ENCODE data around the gene RABGAP1L. TPM values are rescaled to one million over a fixed set of nuclear protein-coding genes. Genes with fewer than 3 reads are reported as not detected.
"Not testable (repeated sequence)": the region's sequence is repeated elsewhere in the genome, so short reads cannot be mapped to it uniquely, and the experiment has no call there.

Gene RABGAP1L
- total and polyA plus RNA-seq, 4 donors = 33.7 to 128 (median 62.1) TPM

DNA sequence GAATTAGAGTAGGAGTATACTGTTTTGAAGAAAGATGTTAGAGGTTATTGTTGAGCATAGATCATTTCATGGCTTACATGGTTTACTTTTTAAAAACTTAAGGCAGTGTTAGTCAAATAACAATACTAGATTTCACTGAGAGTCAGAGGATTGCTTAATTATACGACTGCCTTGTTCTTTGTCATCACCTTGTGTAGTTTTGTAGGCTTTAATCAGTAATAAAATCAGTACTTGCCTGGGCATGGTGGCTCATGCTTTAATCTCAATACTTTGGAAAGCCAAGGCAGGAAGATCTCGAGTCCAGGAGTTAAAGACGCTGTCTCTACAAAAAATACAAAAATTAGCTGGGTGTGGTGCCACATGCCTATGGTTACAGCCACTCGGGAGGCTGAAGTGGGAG, 247.1 kb downstream of the RABGAP1L start:
- H3K4me3 ChIP-seq (ENCODE audit: low read depth, low read length) = no peak overlapping the region
- 93% methylated on average over 2 of the region's 4 CpGs for WGBS (ENCODE audit: insufficient coverage)

DNA sequence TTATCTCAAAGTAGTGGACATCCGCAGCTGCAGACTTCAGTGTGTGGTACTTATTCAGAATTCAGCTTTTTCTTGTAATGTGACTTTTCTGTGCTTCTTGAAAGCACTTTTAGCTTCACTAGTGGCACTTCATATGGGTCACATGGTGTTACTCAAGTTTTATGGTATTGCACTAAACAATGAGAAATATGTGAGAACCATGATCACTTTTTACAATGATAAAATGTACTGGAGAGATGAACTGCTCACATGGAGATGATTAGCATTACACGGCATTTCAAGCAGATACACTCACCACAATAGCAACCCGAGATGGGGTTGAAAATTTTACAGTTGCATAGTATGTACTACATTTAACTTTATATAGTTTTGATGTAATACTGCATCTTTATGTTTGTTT, 248.3 kb downstream of the RABGAP1L start:
- WGBS (ENCODE audit: insufficient coverage) = no CpG with 5 or more reads among the region's 3 CpGs
- Histone ChIP-seq H3K4me1 (ENCODE audit: control insufficient read depth, insufficient read depth, low read length) (no peaks in the 10 kb centered on the region), H3K27me3 (ENCODE audit: control insufficient read depth, insufficient read depth, low read length) (no peaks in the 10 kb centered on the region), H3K27ac (ENCODE audit: low read depth, low read length) (no peak overlapping the region), H3K36me3 (ENCODE audit: control insufficient read depth, insufficient read depth, low read length) (no peaks in the 10 kb centered on the region), H3K4me3 (ENCODE audit: low read depth, low read length) (no peak overlapping the region), H3K9me3 (ENCODE audit: control insufficient read depth, insufficient read depth, low read length) (no peaks in the 10 kb centered on the region)
- no peak for DNase-seq (ENCODE audit: low read depth in 4 of 6, low spot score in 6 of 6)

More for the DNA sequence above, 247.1 kb downstream of the RABGAP1L start:
- H3K36me3 ChIP-seq (ENCODE audit: control insufficient read depth, insufficient read depth, low read length) = no peaks in the 10 kb centered on the region
- H3K4me1 ChIP-seq (ENCODE audit: control insufficient read depth, insufficient read depth, low read length) = no peaks in the 10 kb centered on the region
- H3K9me3 ChIP-seq (ENCODE audit: control insufficient read depth, insufficient read depth, low read length) = no peaks in the 10 kb centered on the region
- no peak overlapping the region for H3K27ac ChIP-seq (ENCODE audit: low read depth, low read length)
- no peak for DNase-seq (ENCODE audit: low read depth in 4 of 6, low spot score in 6 of 6)
- H3K27me3 ChIP-seq (ENCODE audit: control insufficient read depth, insufficient read depth, low read length) = no peaks in the 10 kb centered on the region

DNA sequence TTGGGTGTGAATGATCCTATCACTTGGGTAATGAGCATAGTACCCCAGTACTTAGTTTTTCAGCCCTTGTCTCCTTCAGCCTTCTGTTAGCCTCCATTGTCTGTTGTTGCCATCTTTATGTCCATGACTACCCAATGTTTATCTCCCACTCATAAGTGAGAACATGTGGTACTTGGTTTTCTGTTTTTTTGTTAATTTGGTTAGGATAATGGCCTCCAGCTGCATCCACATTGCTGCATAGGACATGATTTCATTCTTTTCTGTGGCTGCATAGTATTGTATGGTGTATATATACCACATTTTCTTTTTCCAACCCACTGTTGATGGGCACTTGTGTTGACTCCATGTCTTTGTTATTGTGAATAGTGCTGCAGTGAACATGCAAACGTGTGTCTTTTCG, 248.8 kb downstream of the RABGAP1L start:
- H3K36me3 ChIP-seq (ENCODE audit: control insufficient read depth, insufficient read depth, low read length) = no peaks in the 10 kb centered on the region
- H3K27me3 ChIP-seq (ENCODE audit: control insufficient read depth, insufficient read depth, low read length) = no peaks in the 10 kb centered on the region
- WGBS (ENCODE audit: insufficient coverage) = no CpG with 5 or more reads among the region's 2 CpGs
- H3K9me3 ChIP-seq (ENCODE audit: control insufficient read depth, insufficient read depth, low read length) = no peaks in the 10 kb centered on the region
- H3K4me1 ChIP-seq (ENCODE audit: control insufficient read depth, insufficient read depth, low read length) = no peaks in the 10 kb centered on the region
- H3K27ac ChIP-seq (ENCODE audit: low read depth, low read length) = no peak overlapping the region
- no peak for DNase-seq (ENCODE audit: low read depth in 4 of 6, low spot score in 6 of 6)
- H3K4me3 ChIP-seq (ENCODE audit: low read depth, low read length) = no peak overlapping the region

DNA sequence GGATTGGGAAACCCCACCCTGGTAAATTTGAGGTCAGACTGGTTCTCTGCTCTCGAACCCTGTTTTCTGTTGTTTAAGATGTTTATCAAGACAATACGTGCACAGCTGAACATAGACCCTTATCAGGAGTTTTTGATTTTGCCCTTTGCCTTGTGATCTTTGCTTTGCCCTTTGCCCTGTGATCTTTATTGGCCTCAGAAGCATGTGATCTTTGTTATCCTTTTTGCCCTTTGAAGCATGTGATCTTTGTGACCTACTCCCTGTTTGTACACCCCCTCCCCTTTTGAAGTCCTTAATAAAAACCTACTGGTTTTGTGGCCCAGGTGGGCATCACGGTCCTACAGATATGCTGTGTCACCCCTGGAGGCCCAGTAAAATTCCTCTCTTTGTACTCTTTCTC, 250.5 kb downstream of the RABGAP1L start:
- DNase-seq (ENCODE audit: low read depth in 4 of 6, low spot score in 6 of 6); H3K36me3 ChIP-seq (ENCODE audit: control insufficient read depth, insufficient read depth, low read length); H3K4me1 ChIP-seq (ENCODE audit: control insufficient read depth, insufficient read depth, low read length); H3K27ac ChIP-seq (ENCODE audit: low read depth, low read length); H3K9me3 ChIP-seq (ENCODE audit: control insufficient read depth, insufficient read depth, low read length); H3K27me3 ChIP-seq (ENCODE audit: control insufficient read depth, insufficient read depth, low read length); H3K4me3 ChIP-seq (ENCODE audit: low read depth, low read length): not testable (repeated sequence)
- no CpG with 5 or more reads among the region's 3 CpGs for WGBS (ENCODE audit: insufficient coverage)

DNA sequence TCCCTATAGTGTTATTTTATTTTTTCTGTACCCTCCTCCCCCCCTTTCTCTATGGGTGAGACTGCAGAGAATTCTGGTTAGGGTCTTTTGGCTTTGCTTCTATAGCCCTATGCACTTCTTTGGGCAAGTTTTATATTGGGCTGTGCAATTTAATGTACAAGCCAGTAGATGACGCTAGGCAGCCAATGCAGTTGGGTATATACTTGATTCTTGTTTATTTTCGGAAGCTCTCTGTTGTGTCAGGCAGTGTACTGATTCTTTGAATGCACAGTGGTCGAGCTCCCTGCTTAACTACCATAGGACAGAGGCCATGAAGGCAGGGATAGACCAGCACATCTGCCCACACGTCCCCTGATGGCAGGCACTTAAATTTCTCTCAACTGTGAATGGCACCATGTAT, 254.3 kb downstream of the RABGAP1L start:
- Histone ChIP-seq H3K36me3 (ENCODE audit: control insufficient read depth, insufficient read depth, low read length) (no peaks in the 10 kb centered on the region), H3K27ac (ENCODE audit: low read depth, low read length) (no peak overlapping the region), H3K4me3 (ENCODE audit: low read depth, low read length) (no peak overlapping the region), H3K27me3 (ENCODE audit: control insufficient read depth, insufficient read depth, low read length) (no peaks in the 10 kb centered on the region), H3K4me1 (ENCODE audit: control insufficient read depth, insufficient read depth, low read length) (no peaks in the 10 kb centered on the region), H3K9me3 (ENCODE audit: control insufficient read depth, insufficient read depth, low read length) (no peaks in the 10 kb centered on the region)
- DNase-seq (ENCODE audit: low read depth in 4 of 6, low spot score in 6 of 6) = no peak
- WGBS (ENCODE audit: insufficient coverage) = 57% methylated on average over 3 of the region's 4 CpGs

DNA sequence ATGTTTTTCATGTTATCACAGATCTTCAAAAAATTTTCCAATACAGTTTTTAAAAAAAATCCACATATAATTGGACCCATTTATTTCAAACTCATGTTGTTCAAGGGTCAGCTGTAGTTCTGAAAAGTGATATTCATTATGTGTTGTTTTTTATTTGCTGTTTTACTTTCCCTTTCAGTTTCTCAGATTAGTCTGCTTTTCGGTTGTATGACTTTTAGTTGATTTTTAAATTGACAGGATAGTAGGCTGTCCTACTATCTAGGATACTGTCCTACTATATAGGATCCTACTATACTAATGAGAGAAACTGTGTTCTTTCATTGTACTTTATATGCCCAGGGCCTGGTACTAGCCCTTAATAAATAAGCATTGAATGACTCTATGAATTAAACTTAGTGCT, 254.9 kb downstream of the RABGAP1L start:
- Histone ChIP-seq H3K4me1 (ENCODE audit: control insufficient read depth, insufficient read depth, low read length) (no peaks in the 10 kb centered on the region), H3K4me3 (ENCODE audit: low read depth, low read length) (no peak overlapping the region), H3K27ac (ENCODE audit: low read depth, low read length) (no peak overlapping the region), H3K36me3 (ENCODE audit: control insufficient read depth, insufficient read depth, low read length) (no peaks in the 10 kb centered on the region), H3K9me3 (ENCODE audit: control insufficient read depth, insufficient read depth, low read length) (no peaks in the 10 kb centered on the region), H3K27me3 (ENCODE audit: control insufficient read depth, insufficient read depth, low read length) (no peaks in the 10 kb centered on the region)
- WGBS (ENCODE audit: insufficient coverage) = no CpG with 5 or more reads among the region's 1 CpG
- no peak for DNase-seq (ENCODE audit: low read depth in 4 of 6, low spot score in 6 of 6)

DNA sequence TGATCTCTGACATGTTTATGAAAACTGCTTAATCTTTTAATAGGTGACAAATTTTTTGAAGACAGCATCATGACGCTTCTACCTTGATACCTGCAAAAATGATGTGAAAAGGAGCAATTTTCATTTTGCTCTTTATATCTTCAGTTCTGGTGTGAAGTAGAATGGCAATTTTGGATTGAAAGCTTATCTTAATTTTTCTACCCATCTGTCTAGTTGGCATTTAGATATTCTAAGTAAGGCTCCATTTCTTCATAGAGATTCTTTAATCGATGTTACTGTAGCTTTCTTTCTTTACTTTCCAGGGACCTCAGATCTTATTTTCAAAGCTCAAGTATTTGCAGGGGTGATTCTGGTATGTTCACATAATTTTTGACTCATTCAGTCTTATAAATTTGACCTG, 256.2 kb downstream of the RABGAP1L start:
- Histone ChIP-seq H3K27ac (ENCODE audit: low read depth, low read length) (no peak overlapping the region), H3K36me3 (ENCODE audit: control insufficient read depth, insufficient read depth, low read length) (no peaks in the 10 kb centered on the region), H3K4me3 (ENCODE audit: low read depth, low read length) (no peak overlapping the region), H3K4me1 (ENCODE audit: control insufficient read depth, insufficient read depth, low read length) (no peaks in the 10 kb centered on the region), H3K27me3 (ENCODE audit: control insufficient read depth, insufficient read depth, low read length) (no peaks in the 10 kb centered on the region), H3K9me3 (ENCODE audit: control insufficient read depth, insufficient read depth, low read length) (no peaks in the 10 kb centered on the region)
- peak in 1 of 6 donors; percentile 60 for DNase-seq (ENCODE audit: low read depth in 4 of 6, low spot score in 6 of 6)
- no CpG with 5 or more reads among the region's 2 CpGs for WGBS (ENCODE audit: insufficient coverage)

DNA sequence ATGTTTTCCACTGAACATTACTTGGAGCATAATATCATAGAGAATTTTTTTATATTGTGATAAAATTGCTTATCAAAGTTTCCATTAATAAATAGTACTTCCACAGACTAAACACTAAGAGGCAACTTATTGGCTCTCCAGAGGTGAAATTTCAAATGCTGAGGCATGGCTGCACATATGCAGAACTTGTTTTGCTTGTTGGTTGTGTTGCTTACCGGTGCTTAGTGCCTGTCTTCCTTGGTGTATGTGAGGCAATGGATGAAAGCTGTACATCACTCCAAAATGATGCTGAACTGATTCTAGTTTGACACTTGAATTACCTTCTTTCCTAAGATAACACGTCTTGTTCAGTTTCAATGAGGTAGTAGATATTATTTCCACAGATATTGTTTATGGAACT, 258.6 kb downstream of the RABGAP1L start:
- no peak for DNase-seq (ENCODE audit: low read depth in 4 of 6, low spot score in 6 of 6)
- H3K4me1 ChIP-seq (ENCODE audit: control insufficient read depth, insufficient read depth, low read length) = no peaks in the 10 kb centered on the region
- no peak overlapping the region for H3K4me3 ChIP-seq (ENCODE audit: low read depth, low read length)
- H3K27me3 ChIP-seq (ENCODE audit: control insufficient read depth, insufficient read depth, low read length) = no peaks in the 10 kb centered on the region
- no CpG with 5 or more reads among the region's 2 CpGs for WGBS (ENCODE audit: insufficient coverage)
- no peaks in the 10 kb centered on the region for H3K9me3 ChIP-seq (ENCODE audit: control insufficient read depth, insufficient read depth, low read length)
- no peak overlapping the region for H3K27ac ChIP-seq (ENCODE audit: low read depth, low read length)
- H3K36me3 ChIP-seq (ENCODE audit: control insufficient read depth, insufficient read depth, low read length) = no peaks in the 10 kb centered on the region

DNA sequence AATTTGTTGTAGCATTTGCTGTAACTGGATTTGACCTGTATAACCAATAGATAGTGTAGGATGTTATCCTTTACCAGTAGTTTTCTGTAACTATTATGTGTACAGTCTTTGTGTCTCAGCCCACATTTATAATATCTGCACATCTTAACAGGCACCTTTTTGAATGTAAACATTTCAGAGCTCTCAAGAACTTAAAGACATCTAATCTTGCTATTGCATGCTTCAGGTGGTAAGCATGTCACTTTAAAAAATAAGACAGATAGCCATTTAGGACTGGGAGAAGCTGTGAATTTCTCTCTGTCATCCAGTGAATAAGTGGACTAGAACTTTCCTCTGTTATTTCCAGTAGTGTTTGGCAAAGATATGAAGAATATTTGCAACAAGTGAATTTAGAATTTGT, 265.8 kb downstream of the RABGAP1L start:
- H3K27me3 ChIP-seq (ENCODE audit: control insufficient read depth, insufficient read depth, low read length) = no peaks in the 10 kb centered on the region
- H3K4me3 ChIP-seq (ENCODE audit: low read depth, low read length) = no peak overlapping the region
- H3K4me1 ChIP-seq (ENCODE audit: control insufficient read depth, insufficient read depth, low read length) = no peaks in the 10 kb centered on the region
- no peaks in the 10 kb centered on the region for H3K36me3 ChIP-seq (ENCODE audit: control insufficient read depth, insufficient read depth, low read length)
- no peak for DNase-seq (ENCODE audit: low read depth in 4 of 6, low spot score in 6 of 6)
- no peak overlapping the region for H3K27ac ChIP-seq (ENCODE audit: low read depth, low read length)
- H3K9me3 ChIP-seq (ENCODE audit: control insufficient read depth, insufficient read depth, low read length) = no peaks in the 10 kb centered on the region

DNA sequence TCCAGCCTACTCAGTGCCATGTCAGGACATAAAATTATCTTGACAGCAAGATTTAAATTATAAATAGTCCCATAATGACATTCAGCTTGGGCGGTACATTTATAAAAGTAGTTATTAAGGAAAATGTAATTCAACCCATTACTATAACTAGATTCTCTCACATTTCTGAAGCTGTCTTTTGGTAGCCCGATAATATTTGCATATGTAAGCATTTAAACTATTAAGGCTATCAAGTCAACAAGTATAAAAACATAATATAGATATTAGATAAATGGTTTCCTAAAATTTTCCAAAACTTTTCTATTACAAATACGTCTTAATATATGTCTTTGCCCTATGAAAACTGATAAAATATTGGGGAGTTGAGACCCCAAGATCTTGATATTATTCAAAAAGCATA, 266.8 kb downstream of the RABGAP1L start:
- Histone ChIP-seq H3K4me1 (ENCODE audit: control insufficient read depth, insufficient read depth, low read length) (no peaks in the 10 kb centered on the region), H3K4me3 (ENCODE audit: low read depth, low read length) (no peak overlapping the region), H3K36me3 (ENCODE audit: control insufficient read depth, insufficient read depth, low read length) (no peaks in the 10 kb centered on the region), H3K27me3 (ENCODE audit: control insufficient read depth, insufficient read depth, low read length) (no peaks in the 10 kb centered on the region), H3K9me3 (ENCODE audit: control insufficient read depth, insufficient read depth, low read length) (no peaks in the 10 kb centered on the region), H3K27ac (ENCODE audit: low read depth, low read length) (no peak overlapping the region)
- no peak for DNase-seq (ENCODE audit: low read depth in 4 of 6, low spot score in 6 of 6)
- no CpG with 5 or more reads among the region's 3 CpGs for WGBS (ENCODE audit: insufficient coverage)
